Ishikawa (cell line): Measurements from ENCODE around the gene ARSA.

Experiments used
- CEBPB ChIP-seq: IDR thresholded peaks from 2 replicates; pipeline ENCODE4 v1.6.1; 2012
- CREB1 ChIP-seq: IDR thresholded peaks from 2 replicates; pipeline ENCODE4 v1.6.1; 2012; ENCODE audit warnings: low read depth
- EGR1 ChIP-seq: IDR thresholded peaks from 2 replicates; pipeline ENCODE4 v1.6.1; 2012
- EP300 ChIP-seq: IDR thresholded peaks from 2 replicates; pipeline ENCODE4 v1.6.1; 2012; ENCODE audit warnings: borderline replicate concordance
- FOXM1 ChIP-seq: IDR thresholded peaks from 2 replicates; pipeline ENCODE4 v1.6.1; 2012; ENCODE audit warnings: low read depth, borderline replicate concordance
- MAX ChIP-seq: IDR thresholded peaks from 2 replicates; pipeline ENCODE4 v1.6.1; 2012
- NFIC ChIP-seq: IDR thresholded peaks from 2 replicates; pipeline ENCODE4 v1.6.1; 2012
- RAD21 ChIP-seq: IDR thresholded peaks from 2 replicates; pipeline ENCODE4 v1.6.1; 2012; ENCODE audit warnings: low read depth
- TAF1 ChIP-seq: IDR thresholded peaks from 2 replicates; pipeline ENCODE4 v1.6.1; 2012; ENCODE audit warnings: low read depth, mild to moderate bottlenecking
- TCF12 ChIP-seq: IDR thresholded peaks from 2 replicates; pipeline ENCODE4 v1.6.1; 2012; ENCODE audit warnings: low read depth
- TEAD4 ChIP-seq: IDR thresholded peaks from 2 replicates; pipeline ENCODE4 v1.6.1; 2012
- USF1 ChIP-seq: IDR thresholded peaks from 2 replicates; pipeline ENCODE4 v1.6.1; 2012
- YY1 ChIP-seq: IDR thresholded peaks from 2 replicates; pipeline ENCODE4 v1.6.1; 2012; ENCODE audit warnings: low read depth
- ZBTB7A ChIP-seq: IDR thresholded peaks from 2 replicates; pipeline ENCODE4 v1.6.1; 2012; ENCODE audit warnings: low read depth
- TF ChIP-seq, protein P1 (sequence below): IDR thresholded peaks from 2 replicates; pipeline ENCODE4 v1.6.1; 2012; ENCODE audit warnings: low read depth, mild to moderate bottlenecking

Gene ARSA

DNA sequence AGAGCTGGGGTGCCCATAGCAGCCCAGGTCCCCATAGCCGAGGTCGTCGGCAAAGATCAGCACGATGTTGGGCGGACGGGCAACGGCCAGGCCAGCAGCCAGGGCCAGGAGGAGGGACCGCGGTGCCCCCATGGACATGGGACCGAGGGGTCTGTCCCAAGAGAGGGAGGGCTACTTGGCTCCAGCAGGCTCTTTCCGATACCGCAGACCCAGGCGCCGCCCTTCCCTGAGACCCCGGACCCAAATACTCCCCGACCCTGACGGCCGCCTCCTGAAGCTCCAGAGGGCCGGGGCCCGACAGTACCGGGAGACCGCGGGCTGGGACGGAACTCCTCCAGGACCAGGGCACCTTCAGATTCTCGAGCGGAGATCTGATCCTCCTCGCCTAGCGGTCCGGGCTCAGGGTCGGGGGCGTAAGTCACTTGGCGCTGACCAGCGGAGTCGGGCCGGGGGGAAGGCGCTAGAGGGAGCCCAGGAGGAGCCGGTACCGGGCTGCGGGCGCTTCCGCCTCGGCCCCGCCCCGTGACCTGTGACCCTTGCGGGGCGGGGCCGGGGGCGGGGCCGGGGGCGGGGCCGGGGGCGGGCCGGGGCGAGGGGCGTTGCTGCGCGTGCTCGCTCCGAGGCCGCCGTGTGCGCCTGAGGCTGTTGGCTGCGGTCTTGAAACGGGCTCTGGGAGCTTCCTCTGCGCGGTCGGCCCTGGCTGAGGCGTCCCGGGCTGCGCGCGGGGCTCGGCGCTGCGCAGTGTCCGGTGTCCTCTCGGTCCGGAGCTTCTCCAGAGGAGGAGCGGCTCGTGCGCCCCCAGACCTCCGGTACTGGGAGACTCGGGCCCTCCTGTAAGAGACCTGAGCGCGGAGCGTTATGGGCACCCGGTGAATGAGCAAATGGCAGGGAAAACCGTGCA, at the start of gene ARSA:
ARSA (minus strand) TSS at position 511 of the 901 bp plus-strand sequence; CDS start at position 138, 373 bp downstream.
- no peak for TF ChIP-seq CREB1
- peak; percentile 25; the same call in 1 of the 2 replicates for TF ChIP-seq EGR1
- TF ChIP-seq ZBTB7A: peak; percentile 19
- peak; percentile 25; the same call in 1 of the 2 replicates for TF ChIP-seq RAD21
- no peak for TF ChIP-seq TEAD4
- TF ChIP-seq, protein P1, sequence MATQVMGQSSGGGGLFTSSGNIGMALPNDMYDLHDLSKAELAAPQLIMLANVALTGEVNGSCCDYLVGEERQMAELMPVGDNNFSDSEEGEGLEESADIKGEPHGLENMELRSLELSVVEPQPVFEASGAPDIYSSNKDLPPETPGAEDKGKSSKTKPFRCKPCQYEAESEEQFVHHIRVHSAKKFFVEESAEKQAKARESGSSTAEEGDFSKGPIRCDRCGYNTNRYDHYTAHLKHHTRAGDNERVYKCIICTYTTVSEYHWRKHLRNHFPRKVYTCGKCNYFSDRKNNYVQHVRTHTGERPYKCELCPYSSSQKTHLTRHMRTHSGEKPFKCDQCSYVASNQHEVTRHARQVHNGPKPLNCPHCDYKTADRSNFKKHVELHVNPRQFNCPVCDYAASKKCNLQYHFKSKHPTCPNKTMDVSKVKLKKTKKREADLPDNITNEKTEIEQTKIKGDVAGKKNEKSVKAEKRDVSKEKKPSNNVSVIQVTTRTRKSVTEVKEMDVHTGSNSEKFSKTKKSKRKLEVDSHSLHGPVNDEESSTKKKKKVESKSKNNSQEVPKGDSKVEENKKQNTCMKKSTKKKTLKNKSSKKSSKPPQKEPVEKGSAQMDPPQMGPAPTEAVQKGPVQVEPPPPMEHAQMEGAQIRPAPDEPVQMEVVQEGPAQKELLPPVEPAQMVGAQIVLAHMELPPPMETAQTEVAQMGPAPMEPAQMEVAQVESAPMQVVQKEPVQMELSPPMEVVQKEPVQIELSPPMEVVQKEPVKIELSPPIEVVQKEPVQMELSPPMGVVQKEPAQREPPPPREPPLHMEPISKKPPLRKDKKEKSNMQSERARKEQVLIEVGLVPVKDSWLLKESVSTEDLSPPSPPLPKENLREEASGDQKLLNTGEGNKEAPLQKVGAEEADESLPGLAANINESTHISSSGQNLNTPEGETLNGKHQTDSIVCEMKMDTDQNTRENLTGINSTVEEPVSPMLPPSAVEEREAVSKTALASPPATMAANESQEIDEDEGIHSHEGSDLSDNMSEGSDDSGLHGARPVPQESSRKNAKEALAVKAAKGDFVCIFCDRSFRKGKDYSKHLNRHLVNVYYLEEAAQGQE: 0 out of 2 replicates have a peak, but pooled peaks have one; percentile 9
- TF ChIP-seq TAF1: peak; percentile 83
- peak; percentile 28; the same call in 1 of the 2 replicates for TF ChIP-seq TCF12
- TF ChIP-seq USF1: no peak
- no peak for TF ChIP-seq NFIC
- 0 out of 2 replicates have a peak, but pooled peaks have one; percentile 14 for TF ChIP-seq YY1
- no peak for TF ChIP-seq FOXM1
- no peak for TF ChIP-seq CEBPB
- no peak for TF ChIP-seq EP300
- peak; percentile 83 for TF ChIP-seq MAX

GRCh38 chr22:50676661-50677492, 48.9 kb upstream of the ARSA start:
- TF ChIP-seq RAD21 (no peak), FOXM1 (no peak), NFIC (no peak), EGR1 (no peak), EP300 (no peak), TCF12 (no peak), YY1 (no peak), ZBTB7A (no peak), MAX (no peak), CEBPB (no peak), USF1 (no peak), TEAD4 (no peak), TAF1 (no peak), CREB1 (no peak)
- TF ChIP-seq, protein P1: no peak

GRCh38 chr22:50676180-50676636, 48.3 kb upstream of the ARSA start:
- TF ChIP-seq FOXM1 (no peak), EGR1 (no peak), CEBPB (no peak), TCF12 (no peak), CREB1 (no peak), USF1 (no peak), ZBTB7A (no peak), TEAD4 (no peak), EP300 (no peak), MAX (no peak), TAF1 (no peak), YY1 (no peak), NFIC (no peak), RAD21 (no peak)
- TF ChIP-seq, protein P1: no peak
